ENCODE results near the gene AMHR2. TPM values are rescaled to one million over a fixed set of nuclear protein-coding genes. Genes with fewer than 3 reads are reported as not detected.
"Not testable (repeated sequence)": the region's sequence is repeated elsewhere in the genome, so short reads cannot be mapped to it uniquely, and the experiment has no call there.

AMHR2 gene
- total RNA-seq (2014; rRNA removed; shearing (Covaris generic)) = not detected in 2 replicates

GRCh38 chr12:53423597-53423996 lies at the start of gene AMHR2:
TSS of gene AMHR2 (plus strand) at chr12:53423855. CDS start at chr12:53423935, 80 bp downstream.
- in situ Hi-C loops (cut with HindIII; ENCODE audit: low sequenced_read_pairs) = no loop called here
- no peak for DNase-seq (ENCODE audit: low spot score)

- DNase-seq (ENCODE audit: low spot score); in situ Hi-C loops (cut with HindIII; ENCODE audit: low sequenced_read_pairs): not testable (repeated sequence)
Measured at GRCh38 chr12:53374277-53374676, 49.4 kb upstream of the AMHR2 start.

GRCh38 chr12:53376747-53377146 lies 46.9 kb upstream of the AMHR2 start:
- in situ Hi-C loops (cut with HindIII; ENCODE audit: low sequenced_read_pairs) = no loop called here
- no peak for DNase-seq (ENCODE audit: low spot score)

DNA sequence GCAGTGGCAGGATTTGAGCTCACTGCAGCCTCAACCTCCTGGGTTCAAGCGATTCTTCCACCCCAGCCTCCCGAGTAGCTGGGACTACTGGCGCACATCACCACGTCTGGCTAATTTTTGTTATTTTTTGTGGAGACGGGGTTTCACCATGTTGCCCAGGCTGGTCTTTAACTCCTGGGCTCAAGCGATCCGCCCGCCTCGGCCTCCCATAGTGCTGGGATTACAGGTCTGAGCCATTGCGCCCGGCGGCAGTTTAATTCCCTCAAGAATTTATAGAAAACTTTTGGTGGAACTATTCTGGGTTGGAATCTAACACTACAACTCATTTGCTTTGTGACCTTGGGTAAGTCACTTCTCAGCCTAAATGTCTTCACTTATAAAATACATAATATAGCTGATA lies 45.4 kb upstream of the AMHR2 start:
- no peak for DNase-seq (ENCODE audit: low spot score)
- in situ Hi-C loops (cut with HindIII; ENCODE audit: low sequenced_read_pairs) = no loop called here

DNA sequence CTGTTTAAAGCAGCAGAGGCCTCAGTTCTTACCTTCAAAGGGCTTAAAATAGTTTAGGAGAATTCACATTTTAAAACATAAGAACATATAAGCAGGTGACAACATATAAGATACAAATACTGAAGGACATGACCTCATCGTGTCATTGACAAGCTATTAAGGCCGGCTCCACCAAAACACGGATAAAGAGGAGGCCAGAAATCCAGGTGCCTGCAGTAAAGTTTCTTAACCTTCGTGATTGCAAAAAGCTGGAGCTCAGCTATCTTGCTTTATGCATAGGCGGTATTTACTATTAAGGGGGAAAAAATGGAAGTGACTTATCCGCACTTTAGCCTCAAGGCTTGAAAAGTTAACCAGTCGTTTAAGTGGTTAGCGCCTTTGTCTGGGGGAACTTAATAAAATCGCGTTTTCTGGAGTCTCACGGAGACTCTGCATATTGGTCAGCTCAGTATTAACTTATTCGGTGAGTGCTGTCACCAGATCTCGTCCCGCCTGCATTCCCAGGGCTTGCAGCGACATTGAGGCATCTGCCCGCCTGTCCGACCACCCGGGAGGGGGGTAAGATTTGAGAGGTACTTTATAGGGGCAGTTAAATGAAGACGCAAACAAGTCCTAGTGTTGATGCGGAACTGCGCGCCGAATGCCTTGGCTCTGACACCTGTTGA lies 44.8 kb upstream of the AMHR2 start:
- in situ Hi-C loops (cut with HindIII; ENCODE audit: low sequenced_read_pairs) = no loop called here
- DNase-seq (ENCODE audit: low spot score) = no peak

DNA sequence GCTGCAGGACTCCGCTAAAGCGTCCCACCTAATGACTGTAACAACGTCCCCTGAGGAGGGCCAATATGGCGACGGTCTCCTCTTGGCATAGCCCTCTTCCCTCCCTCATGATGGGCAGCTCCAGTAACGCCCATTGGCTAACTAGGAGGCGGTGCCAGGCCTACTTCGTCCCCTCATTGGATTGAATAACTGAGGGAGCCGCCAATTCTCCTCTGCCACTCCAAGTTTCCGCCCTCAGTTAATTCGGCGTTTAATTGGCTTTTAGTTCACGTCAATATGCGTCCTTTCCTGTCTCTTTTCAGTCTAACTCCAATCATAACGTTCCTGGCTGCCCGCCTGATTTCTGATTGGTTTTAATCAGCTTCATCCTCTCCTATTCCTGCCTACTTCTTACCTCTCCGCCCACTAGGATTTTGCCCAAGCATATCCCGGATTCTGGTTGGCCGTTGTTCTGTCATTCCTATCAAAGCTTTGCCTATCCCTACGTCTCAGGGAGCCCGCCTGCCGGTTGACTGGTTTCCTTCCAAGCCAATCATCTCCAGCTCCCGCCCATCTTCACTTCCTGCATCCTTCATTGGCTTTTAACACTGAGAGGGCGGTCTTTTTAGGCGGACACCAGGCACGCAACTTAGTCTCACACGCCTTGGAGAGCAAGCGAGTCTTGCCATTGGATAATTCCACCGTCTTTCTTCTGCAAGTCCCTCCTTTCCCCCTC lies 44.1 kb upstream of the AMHR2 start:
- in situ Hi-C loops (cut with HindIII; ENCODE audit: low sequenced_read_pairs) = no loop called here
- DNase-seq (ENCODE audit: low spot score) = peak; percentile 100

GRCh38 chr12:53380104-53380793 lies 43.4 kb upstream of the AMHR2 start, which contains the start of gene SP1:
TSS of gene SP1 (plus strand) at chr12:53380176. CDS start at chr12:53380292, 116 bp downstream.
- DNase-seq (ENCODE audit: low spot score) = peak; percentile 76
- in situ Hi-C loops (cut with HindIII; ENCODE audit: low sequenced_read_pairs) = no loop called here

DNA sequence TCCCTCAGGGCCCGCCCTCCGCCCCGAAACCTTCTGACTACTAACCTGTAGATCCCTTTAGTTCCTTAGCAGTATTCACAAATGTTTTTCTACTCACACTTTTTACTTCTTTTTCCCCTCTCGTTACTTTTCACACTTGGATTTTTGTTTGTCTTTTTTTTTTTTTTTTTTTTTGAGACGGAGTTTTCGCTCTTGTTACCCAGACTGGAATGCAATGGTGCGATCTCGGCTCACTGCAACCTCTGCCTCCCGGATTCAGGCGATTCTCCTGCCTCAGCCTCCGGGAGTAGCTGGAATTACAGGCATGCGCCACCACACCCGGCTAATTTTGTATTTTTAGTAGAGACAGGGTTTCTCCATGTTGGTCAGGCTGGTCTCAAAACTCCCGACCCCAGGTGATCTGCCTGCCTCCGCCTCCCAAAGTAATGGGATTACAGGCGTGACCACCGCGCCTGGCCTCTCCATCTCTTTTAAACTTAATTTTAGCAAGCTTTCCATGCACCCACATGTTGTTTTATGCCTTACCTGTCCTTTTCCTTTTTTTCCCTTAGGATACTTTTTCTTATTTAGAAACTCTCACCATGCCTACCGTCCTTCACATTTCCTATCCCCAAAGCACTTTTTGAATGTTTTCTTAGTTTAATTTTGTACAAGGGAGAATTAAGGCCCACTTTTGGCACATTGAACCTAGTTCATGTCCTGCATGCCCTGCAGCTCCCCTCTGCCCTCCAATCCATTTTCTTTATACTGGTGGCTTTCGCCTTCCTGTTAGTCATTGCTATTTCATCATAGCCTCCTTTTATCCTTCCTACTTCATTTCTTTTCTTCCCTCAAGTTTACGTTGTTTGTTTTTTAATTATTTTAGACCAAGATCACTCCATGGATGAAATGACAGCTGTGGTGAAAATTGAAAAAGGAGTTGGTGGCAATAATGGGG lies 42.6 kb upstream of the AMHR2 start:
- in situ Hi-C loops (cut with HindIII; ENCODE audit: low sequenced_read_pairs) = no loop called here

GRCh38 chr12:53381731-53382630 lies 41.7 kb upstream of the AMHR2 start:
- peak; percentile 74 for DNase-seq (ENCODE audit: low spot score)
- in situ Hi-C loops (cut with HindIII; ENCODE audit: low sequenced_read_pairs) = no loop called here

More for the DNA sequence above, 42.6 kb upstream of the AMHR2 start:
- no peak for DNase-seq (ENCODE audit: low spot score)

- peak; percentile 15 for DNase-seq (ENCODE audit: low spot score)
- in situ Hi-C loops (cut with HindIII; ENCODE audit: low sequenced_read_pairs) = no loop called here
Measured at GRCh38 chr12:53383258-53383657, 40.4 kb upstream of the AMHR2 start.

DNA sequence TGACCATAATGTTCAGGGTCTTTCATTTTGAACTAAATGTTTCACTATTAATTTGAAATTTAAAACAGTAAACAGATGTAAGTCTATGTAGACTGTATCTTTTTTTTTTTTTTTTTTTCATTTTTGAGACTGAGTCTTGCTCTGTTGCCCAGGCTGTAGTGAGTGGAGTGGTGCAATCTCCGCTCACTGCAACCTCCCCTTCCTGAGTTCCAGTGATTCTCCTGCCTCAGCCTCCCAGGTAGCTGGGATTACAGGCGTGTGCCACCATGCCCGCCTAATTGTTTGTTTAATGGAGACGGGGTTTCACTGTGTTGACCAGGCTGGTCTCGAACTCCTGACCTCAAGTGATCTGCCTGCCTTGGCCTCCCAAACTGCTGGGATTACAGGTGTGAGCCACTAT lies 37.3 kb upstream of the AMHR2 start:
- DNase-seq (ENCODE audit: low spot score); in situ Hi-C loops (cut with HindIII; ENCODE audit: low sequenced_read_pairs): not testable (repeated sequence)

GRCh38 chr12:53388932-53389331 lies 34.7 kb upstream of the AMHR2 start:
- DNase-seq (ENCODE audit: low spot score) = no peak
- in situ Hi-C loops (cut with HindIII; ENCODE audit: low sequenced_read_pairs) = no loop called here

- in situ Hi-C loops (cut with HindIII; ENCODE audit: low sequenced_read_pairs) = no loop called here
Measured at GRCh38 chr12:53389702-53390101, 34.0 kb upstream of the AMHR2 start.

DNA sequence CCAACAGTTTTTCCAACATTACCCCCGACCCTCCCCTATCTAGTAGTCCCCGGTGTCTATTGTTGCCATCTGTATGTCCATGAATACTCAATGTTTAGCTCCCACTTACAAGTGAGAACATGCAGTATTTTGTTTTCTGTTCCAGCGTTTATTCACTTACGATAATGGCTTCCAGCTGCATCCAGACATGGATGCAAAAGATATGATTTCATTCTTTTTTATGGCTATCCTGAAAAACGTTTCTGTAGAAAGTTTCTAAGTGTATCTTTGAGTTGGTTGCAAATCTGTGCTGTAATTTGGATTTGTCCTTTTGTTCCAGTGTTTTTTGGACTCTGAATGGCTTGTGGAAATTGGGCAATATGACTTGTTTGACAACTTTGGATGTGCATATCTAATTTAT lies 31.9 kb upstream of the AMHR2 start:
- no peak for DNase-seq (ENCODE audit: low spot score)

More at GRCh38 chr12:53389702-53390101, 34.0 kb upstream of the AMHR2 start:
- no peak for DNase-seq (ENCODE audit: low spot score)

GRCh38 chr12:53399896-53400295 lies 23.8 kb upstream of the AMHR2 start:
- in situ Hi-C loops (cut with HindIII; ENCODE audit: low sequenced_read_pairs) = no loop called here
- no peak for DNase-seq (ENCODE audit: low spot score)

More for the DNA sequence above, 31.9 kb upstream of the AMHR2 start:
- in situ Hi-C loops (cut with HindIII; ENCODE audit: low sequenced_read_pairs) = no loop called here

GRCh38 chr12:53402351-53402750 lies 21.3 kb upstream of the AMHR2 start:
- DNase-seq (ENCODE audit: low spot score); in situ Hi-C loops (cut with HindIII; ENCODE audit: low sequenced_read_pairs): not testable (repeated sequence)

DNA sequence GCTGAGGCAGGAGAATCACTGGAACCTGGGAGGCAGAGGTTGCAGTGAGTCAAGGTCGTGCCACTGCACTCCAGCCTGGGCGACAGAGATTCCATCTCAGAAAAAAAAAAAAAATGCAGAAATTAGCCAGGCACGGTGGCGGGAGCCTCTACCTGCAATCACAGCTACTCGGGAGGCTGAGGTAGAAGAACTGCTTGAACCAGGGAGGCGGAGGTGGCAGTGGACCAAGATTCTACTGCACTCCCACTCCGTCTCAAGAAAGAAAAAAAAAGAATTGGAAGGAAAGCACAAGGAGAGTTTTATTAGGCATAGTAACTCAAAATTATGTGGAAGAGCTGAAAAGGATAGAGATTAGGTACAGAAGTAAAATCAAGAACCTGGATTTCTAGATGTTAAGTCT lies 20.8 kb upstream of the AMHR2 start:
- peak; percentile 25 for DNase-seq (ENCODE audit: low spot score)
- in situ Hi-C loops (cut with HindIII; ENCODE audit: low sequenced_read_pairs) = no loop called here

DNA sequence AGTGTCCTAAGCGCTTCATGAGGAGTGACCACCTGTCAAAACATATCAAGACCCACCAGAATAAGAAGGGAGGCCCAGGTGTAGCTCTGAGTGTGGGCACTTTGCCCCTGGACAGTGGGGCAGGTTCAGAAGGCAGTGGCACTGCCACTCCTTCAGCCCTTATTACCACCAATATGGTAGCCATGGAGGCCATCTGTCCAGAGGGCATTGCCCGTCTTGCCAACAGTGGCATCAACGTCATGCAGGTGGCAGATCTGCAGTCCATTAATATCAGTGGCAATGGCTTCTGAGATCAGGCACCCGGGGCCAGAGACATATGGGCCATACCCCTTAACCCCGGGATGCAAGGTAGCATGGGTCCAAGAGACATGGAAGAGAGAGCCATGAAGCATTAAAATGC lies 12.7 kb upstream of the AMHR2 start:
- in situ Hi-C loops (cut with HindIII; ENCODE audit: low sequenced_read_pairs) = no loop called here
- no peak for DNase-seq (ENCODE audit: low spot score)
